ENCODE measurements around the gene COLEC12. TPM values are rescaled to one million over a fixed set of nuclear protein-coding genes. Genes with fewer than 3 reads are reported as not detected.

Gene COLEC12
- total RNA-seq, 1 donor from 2014 or later = 19.3 TPM

GRCh38 chr18:286515-287310 lies 213.8 kb downstream of the COLEC12 start:
- intact Hi-C loops (cut with DNase I) = loop anchor here (5.0 kb wide), 1 partner anchor 331 kb away; no protein-coding TSS in a partner anchor
- no peak for ATAC-seq
- DNase-seq (ENCODE audit: low spot score) = no peak

GRCh38 chr18:285817-286216 lies 214.7 kb downstream of the COLEC12 start:
- intact Hi-C loops (cut with DNase I) = loop anchor here (5.0 kb wide), 1 partner anchor 331 kb away; no protein-coding TSS in a partner anchor
- no peak for DNase-seq (ENCODE audit: low spot score)
- no peak for ATAC-seq

GRCh38 chr18:275486-275885 lies 225.0 kb downstream of the COLEC12 start:
- peak; percentile 36 for ATAC-seq
- no peak for DNase-seq (ENCODE audit: low spot score)
- intact Hi-C loops (cut with DNase I) = no loop called here

DNA sequence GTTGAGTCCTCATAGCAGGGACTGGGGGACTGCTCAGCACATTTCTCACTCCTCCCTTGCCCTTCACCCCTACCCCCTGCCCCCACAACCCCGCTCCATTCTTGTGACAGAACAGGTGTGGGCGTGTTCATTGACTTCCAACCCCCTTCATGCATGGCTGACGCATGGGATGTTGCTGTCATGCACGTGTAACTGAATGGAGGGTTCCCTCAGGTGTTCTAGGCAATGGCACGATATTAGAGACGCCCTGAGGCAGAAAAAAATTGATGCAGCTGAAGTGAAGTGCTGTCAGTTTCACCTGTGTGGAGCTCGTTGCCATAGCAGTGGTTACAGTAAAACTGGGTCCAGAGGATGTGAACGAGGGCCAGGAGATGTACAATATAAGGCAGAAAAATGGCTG lies 226.2 kb downstream of the COLEC12 start:
- intact Hi-C loops (cut with DNase I) = no loop called here
- DNase-seq (ENCODE audit: low spot score) (no peak), ATAC-seq (no peak)

- DNase-seq (ENCODE audit: low spot score) (no peak), ATAC-seq (no peak)
- intact Hi-C loops (cut with DNase I) = no loop called here
Observed at GRCh38 chr18:273525-273924, 227.0 kb downstream of the COLEC12 start.

DNA sequence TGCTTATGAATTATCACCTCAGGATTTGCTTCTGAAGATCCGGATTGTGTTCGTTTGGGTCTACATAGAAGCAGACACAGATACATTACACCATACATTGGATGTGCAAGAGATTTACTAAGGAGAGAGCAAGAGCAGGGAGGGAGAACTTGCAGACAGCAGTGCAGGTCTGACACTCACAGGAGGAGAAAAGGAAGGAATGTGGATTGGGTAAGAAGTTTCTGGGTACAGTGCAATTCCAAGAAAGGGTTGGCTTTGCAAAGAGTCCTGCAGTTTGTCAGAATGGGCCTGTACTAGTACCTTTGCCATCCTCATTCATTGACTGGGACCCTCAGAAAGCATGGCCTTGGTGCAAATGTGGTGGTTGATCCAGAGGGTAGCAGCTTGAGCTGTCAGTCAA lies 227.9 kb downstream of the COLEC12 start:
- DNase-seq (ENCODE audit: low spot score) (no peak), ATAC-seq (no peak)
- intact Hi-C loops (cut with DNase I) = no loop called here

GRCh38 chr18:269480-270095 lies 230.9 kb downstream of the COLEC12 start:
- intact Hi-C loops (cut with DNase I) = no loop called here
- ATAC-seq (no peak), DNase-seq (ENCODE audit: low spot score) (no peak)

DNA sequence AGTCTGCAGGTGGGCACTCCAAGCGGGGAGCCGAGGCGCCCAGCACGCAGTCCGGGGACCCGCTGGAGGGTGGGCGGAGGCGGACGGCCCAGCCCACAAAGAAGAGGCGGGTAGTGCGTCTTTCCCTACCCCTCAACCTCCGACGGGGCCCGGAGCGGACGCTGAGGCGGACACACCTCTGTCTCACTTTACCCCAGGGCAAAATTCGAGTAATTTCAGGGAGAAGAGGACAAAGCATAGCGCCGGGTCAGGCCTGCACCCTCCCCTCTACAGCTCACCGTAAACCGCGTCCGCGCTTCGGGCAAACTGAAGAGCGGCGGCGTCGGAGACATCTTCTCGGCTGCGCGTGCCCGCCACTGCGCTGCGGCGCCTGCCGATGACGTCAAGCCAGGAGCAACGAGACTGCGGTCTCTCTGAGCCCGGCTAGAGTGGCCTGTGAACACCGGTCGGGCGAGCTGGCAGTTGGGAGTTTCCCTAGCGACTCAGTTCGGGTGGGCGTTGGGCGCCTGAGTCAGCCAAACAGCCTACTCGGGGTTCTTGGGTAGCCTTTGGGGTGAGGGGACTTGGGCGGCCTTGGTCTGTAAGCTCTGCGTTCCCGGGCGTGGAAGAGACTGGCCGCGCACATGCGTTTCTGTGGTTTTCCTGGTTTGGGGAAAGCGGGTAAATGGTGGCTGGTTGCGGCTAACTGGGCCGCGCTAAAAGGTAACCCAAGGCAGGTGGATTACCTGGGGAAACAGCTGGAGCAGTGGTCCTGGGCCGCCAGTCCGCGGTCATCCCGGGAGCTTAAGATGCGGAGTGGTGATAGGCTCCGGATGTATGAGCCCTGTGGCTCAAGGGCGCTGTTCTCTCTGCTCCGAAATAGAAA lies 232.6 kb downstream of the COLEC12 start, which contains the start of gene THOC1:
THOC1 (minus strand) TSS at position 360 of the 865 bp plus-strand sequence; CDS start at position 332, 28 bp downstream.
- intact Hi-C loops (cut with DNase I) = no loop called here

DNA sequence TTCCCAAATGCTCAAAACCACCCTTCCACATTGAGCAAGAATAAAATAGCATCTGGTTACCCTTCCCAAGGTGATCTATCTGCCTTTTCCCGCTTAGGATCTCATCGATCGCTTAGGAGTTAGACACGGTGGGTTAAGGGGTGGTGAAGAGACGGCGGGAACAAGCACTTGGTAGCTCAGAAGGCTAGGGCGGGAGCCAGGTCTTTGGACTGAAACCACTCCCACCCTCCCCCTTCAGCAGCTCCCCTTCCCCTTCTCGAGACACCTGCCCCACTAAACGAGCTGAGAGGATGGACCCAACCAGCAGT lies 233.2 kb downstream of the COLEC12 start:
- intact Hi-C loops (cut with DNase I) = no loop called here
- DNase-seq (ENCODE audit: low spot score) = no peak
- no peak for ATAC-seq

More for the DNA sequence above, 232.6 kb downstream of the COLEC12 start, which contains the start of gene THOC1:
- DNase-seq (ENCODE audit: low spot score) (peak; percentile 95), ATAC-seq (peak; percentile 99)

Other genes with a start within 250 kb of the COLEC12 start
- gene THOC1, start 232.7 kb downstream of the COLEC12 start, total RNA-seq = 57.2 TPM
- gene CETN1, start 79.7 kb upstream of the COLEC12 start, total RNA-seq = not detected
- not detected for gene CLUL1, start 96.3 kb upstream of the COLEC12 start, total RNA-seq
- gene TYMS, start 157.0 kb upstream of the COLEC12 start, total RNA-seq = 1.8 TPM
- gene ENOSF1, start 211.9 kb upstream of the COLEC12 start, total RNA-seq = 81.3 TPM